SK-N-SH treated with all-trans-retinoic acid at 6 μM for 48 hours (cell line): ENCODE measurements around the gene POLR2E.

Experiments
- ATAC-seq: fragments of 200-7000 bp; cut with Tn5 transposase; 3 replicates; pipeline ENCODE4 v1.9.1; 2020; ENCODE audit warnings: mild to moderate bottlenecking, moderate library complexity
- ARNTL ChIP-seq: fragments of 450-650 bp; formaldehyde crosslinking; IDR thresholded peaks from 2 replicates; pipeline ENCODE4 v1.5.0; 2020; ENCODE audit warnings: low read depth, mild to moderate bottlenecking, moderate library complexity, borderline replicate concordance
- BACH2 ChIP-seq: fragments of 250-450 bp; sonication (Bioruptor Pico); IDR thresholded peaks from 2 replicates; pipeline ENCODE4 v1.9.0; 2021; ENCODE audit warnings: mild to moderate bottlenecking, borderline replicate concordance
- CREB5 ChIP-seq: fragments of 250-450 bp; sonication (Bioruptor Pico); IDR thresholded peaks from 2 replicates; pipeline ENCODE4 v1.5.1; 2020; ENCODE audit warnings: low read depth, mild to moderate bottlenecking, moderate library complexity
- CSDC2 ChIP-seq: fragments of 250-450 bp; sonication (Bioruptor Pico); IDR thresholded peaks from 2 replicates; pipeline ENCODE4 v1.5.0; 2020; ENCODE audit warnings: mild to moderate bottlenecking, moderate library complexity
- ESRRG ChIP-seq: fragments of 250-450 bp; sonication (Bioruptor Pico); IDR thresholded peaks from 2 replicates; pipeline ENCODE4 v1.6.1; 2021; ENCODE audit warnings: mild to moderate bottlenecking
- GLIS3 ChIP-seq: fragments of 250-450 bp; sonication (Bioruptor Pico); IDR thresholded peaks from 2 replicates; pipeline ENCODE4 v1.5.0; 2020; ENCODE audit warnings: mild to moderate bottlenecking, moderate library complexity
- ISL1 ChIP-seq: fragments of 250-450 bp; sonication (Bioruptor Pico); IDR thresholded peaks from 2 replicates; pipeline ENCODE4 v2.1.2; 2022; ENCODE audit warnings: mild to moderate bottlenecking, moderate library complexity
- OSR1 ChIP-seq: fragments of 250-450 bp; sonication (Bioruptor Pico); IDR thresholded peaks from 2 replicates; pipeline ENCODE4 v1.8.0; 2022; ENCODE audit warnings: moderate library complexity, mild to moderate bottlenecking, inconsistent platforms
- PATZ1 ChIP-seq: fragments of 250-450 bp; sonication (Bioruptor Pico); IDR thresholded peaks from 2 replicates; pipeline ENCODE4 v1.8.0; 2020; ENCODE audit warnings: mild to moderate bottlenecking, moderate library complexity, borderline replicate concordance
- POU6F1 ChIP-seq: fragments of 250-450 bp; sonication (Bioruptor Pico); IDR thresholded peaks from 2 replicates; pipeline ENCODE4 v1.8.0; 2021; ENCODE audit warnings: low read depth, mild to moderate bottlenecking, moderate library complexity, borderline replicate concordance
- PPARA ChIP-seq: fragments of 250-450 bp; sonication (Bioruptor Pico); IDR thresholded peaks from 2 replicates; pipeline ENCODE4 v1.5.0; 2020; ENCODE audit warnings: mild to moderate bottlenecking, borderline replicate concordance
- RARB ChIP-seq: fragments of 250-450 bp; sonication (Bioruptor Pico); IDR thresholded peaks from 2 replicates; pipeline ENCODE4 v1.8.0; 2021; ENCODE audit warnings: mild to moderate bottlenecking, moderate library complexity
- TCF4 ChIP-seq: fragments of 250-450 bp; sonication (Bioruptor Pico); IDR thresholded peaks from 2 replicates; pipeline ENCODE4 v1.8.0; 2021; ENCODE audit warnings: mild to moderate bottlenecking, moderate library complexity, borderline replicate concordance
- TOX ChIP-seq: fragments of 250-450 bp; sonication (Bioruptor Pico); IDR thresholded peaks from 2 replicates; pipeline ENCODE4 v1.8.0; 2021; ENCODE audit warnings: mild to moderate bottlenecking, moderate library complexity, borderline replicate concordance
- ZC3H10 ChIP-seq: fragments of 250-450 bp; sonication (Bioruptor Pico); IDR thresholded peaks from 2 replicates; pipeline ENCODE4 v1.5.1; 2021; ENCODE audit warnings: mild to moderate bottlenecking, moderate library complexity
- ZFP3 ChIP-seq: fragments of 250-450 bp; sonication (Bioruptor Pico); IDR thresholded peaks from 2 replicates; pipeline ENCODE4 v1.5.0; 2020; ENCODE audit warnings: mild to moderate bottlenecking, moderate library complexity
- ZFP30 ChIP-seq: fragments of 450-650 bp; formaldehyde crosslinking; IDR thresholded peaks from 2 replicates; pipeline ENCODE4 v1.5.0; 2022; ENCODE audit warnings: mild to moderate bottlenecking, moderate library complexity
- ZNF565 ChIP-seq: fragments of 450-650 bp; formaldehyde crosslinking; conservative IDR thresholded peaks from 2 replicates; pipeline ENCODE4 v1.5.0; 2020; ENCODE audit warnings: low read depth, mild to moderate bottlenecking, moderate library complexity
- ZNF70 ChIP-seq: fragments of 450-650 bp; formaldehyde crosslinking; IDR thresholded peaks from 2 replicates; pipeline ENCODE4 v1.5.0; 2020; ENCODE audit warnings: mild to moderate bottlenecking, moderate library complexity
- ZNF8 ChIP-seq: fragments of 450-650 bp; formaldehyde crosslinking; IDR thresholded peaks from 2 replicates; pipeline ENCODE4 v1.5.0; 2020; ENCODE audit warnings: mild to moderate bottlenecking, moderate library complexity
- TF ChIP-seq, protein P1 (sequence below): fragments of 250-450 bp; sonication (Bioruptor Pico); IDR thresholded peaks from 2 replicates; pipeline ENCODE4 v1.5.0; 2020; ENCODE audit warnings: mild to moderate bottlenecking, moderate library complexity

The POLR2E gene

DNA sequence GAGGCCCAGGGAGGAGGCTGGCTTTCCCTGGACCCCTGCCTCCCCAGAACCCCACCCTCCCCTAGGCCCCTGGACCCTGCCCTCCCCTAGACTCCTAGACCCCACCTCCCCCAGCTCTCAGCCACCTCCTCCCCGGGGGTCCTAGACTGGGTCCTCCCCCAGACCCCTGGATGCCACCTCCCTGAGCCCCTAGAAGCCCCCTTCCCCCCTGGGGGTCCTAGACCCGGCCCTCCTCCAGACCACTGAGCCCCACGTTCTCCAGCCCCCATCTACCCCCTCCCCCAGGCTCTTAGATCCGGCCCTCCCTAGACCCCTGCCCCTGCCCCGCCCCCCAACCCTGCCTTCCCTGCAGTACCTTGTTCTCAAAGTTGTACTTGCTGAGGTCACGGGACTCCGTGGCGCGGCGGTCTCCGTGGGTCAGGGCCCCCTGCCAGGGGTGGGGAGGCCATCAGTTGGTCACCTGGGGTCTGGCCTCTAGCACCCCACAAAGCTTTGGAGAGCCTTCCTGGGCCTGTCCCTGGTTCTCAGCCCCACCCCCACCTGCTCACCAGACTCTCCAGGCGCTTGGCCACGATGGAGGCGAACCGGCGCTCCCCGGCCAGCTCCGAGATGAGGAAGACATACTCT lies 16.6 kb upstream of the POLR2E start (continued):
- TF ChIP-seq BACH2 (no peak), TCF4 (CRISPR knock-in tag) (no peak), ARNTL (no peak), ZNF70 (CRISPR knock-in tag) (no peak)

DNA sequence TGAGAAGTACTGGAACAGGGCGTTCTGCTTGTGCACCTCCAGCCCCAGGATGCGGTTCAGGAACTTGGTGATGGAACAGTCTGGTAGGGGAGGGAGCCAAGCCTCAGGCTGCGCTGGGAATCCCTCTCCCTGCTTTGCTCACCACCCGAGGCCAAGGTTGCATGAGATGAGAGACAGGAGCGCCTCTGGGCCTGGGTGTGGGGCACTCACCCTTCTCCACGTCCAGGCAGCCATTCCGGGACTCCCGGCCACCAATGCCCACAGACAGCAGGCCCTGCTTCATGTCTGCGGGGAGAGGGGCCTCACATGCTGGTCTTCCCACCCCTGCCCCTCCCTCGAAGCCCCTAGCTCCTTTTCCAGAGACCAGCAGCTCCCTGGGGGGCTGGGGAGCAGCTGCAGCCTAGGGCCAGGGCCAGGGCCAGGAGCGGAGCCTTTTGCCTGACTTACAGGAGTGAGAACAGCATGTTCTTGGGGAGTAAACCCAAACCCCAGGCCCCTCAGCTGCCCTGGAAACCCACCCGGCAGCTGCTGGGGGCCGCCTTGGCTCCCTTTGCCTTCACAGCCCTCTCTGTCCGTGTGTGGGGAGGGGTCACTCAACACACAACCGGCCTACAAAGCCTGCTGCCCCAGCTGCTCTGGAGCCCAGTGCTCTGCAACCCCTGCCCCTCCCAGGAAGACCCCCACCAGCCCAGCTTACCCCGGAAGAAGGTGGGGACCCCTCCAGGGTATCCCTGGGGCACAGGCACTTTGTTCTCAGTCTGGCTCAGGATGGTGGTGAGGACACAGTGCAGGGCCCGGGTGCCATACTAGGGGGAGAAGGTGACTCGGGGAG lies 15.8 kb upstream of the POLR2E start:
- TF ChIP-seq CREB5, result no peak
- no peak for TF ChIP-seq CSDC2
- TF ChIP-seq TOX (CRISPR knock-in tag), result no peak
- TF ChIP-seq GLIS3, result no peak
- TF ChIP-seq ZNF8 (CRISPR knock-in tag), result no peak
- TF ChIP-seq ARNTL, result no peak
- no peak for TF ChIP-seq TCF4 (CRISPR knock-in tag)
- no peak for TF ChIP-seq PATZ1
- TF ChIP-seq ZC3H10, result no peak
- no peak for TF ChIP-seq RARB (CRISPR knock-in tag)
- TF ChIP-seq, protein P1, sequence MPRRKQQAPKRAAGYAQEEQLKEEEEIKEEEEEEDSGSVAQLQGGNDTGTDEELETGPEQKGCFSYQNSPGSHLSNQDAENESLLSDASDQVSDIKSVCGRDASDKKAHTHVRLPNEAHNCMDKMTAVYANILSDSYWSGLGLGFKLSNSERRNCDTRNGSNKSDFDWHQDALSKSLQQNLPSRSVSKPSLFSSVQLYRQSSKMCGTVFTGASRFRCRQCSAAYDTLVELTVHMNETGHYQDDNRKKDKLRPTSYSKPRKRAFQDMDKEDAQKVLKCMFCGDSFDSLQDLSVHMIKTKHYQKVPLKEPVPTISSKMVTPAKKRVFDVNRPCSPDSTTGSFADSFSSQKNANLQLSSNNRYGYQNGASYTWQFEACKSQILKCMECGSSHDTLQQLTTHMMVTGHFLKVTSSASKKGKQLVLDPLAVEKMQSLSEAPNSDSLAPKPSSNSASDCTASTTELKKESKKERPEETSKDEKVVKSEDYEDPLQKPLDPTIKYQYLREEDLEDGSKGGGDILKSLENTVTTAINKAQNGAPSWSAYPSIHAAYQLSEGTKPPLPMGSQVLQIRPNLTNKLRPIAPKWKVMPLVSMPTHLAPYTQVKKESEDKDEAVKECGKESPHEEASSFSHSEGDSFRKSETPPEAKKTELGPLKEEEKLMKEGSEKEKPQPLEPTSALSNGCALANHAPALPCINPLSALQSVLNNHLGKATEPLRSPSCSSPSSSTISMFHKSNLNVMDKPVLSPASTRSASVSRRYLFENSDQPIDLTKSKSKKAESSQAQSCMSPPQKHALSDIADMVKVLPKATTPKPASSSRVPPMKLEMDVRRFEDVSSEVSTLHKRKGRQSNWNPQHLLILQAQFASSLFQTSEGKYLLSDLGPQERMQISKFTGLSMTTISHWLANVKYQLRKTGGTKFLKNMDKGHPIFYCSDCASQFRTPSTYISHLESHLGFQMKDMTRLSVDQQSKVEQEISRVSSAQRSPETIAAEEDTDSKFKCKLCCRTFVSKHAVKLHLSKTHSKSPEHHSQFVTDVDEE (CRISPR knock-in tag), result no peak
- no peak for TF ChIP-seq ZNF565 (CRISPR knock-in tag)
- no peak for TF ChIP-seq PPARA (CRISPR knock-in tag)
- no peak for TF ChIP-seq ZNF70 (CRISPR knock-in tag)
- no peak for TF ChIP-seq POU6F1 (CRISPR knock-in tag)
- no peak for TF ChIP-seq ZFP3 (CRISPR knock-in tag)
- no peak for TF ChIP-seq ZFP30 (CRISPR knock-in tag)
- TF ChIP-seq ESRRG (CRISPR knock-in tag), result no peak
- no peak for TF ChIP-seq BACH2
- TF ChIP-seq, all 23 proteins: peak for 0
- ATAC-seq, result no peak

DNA sequence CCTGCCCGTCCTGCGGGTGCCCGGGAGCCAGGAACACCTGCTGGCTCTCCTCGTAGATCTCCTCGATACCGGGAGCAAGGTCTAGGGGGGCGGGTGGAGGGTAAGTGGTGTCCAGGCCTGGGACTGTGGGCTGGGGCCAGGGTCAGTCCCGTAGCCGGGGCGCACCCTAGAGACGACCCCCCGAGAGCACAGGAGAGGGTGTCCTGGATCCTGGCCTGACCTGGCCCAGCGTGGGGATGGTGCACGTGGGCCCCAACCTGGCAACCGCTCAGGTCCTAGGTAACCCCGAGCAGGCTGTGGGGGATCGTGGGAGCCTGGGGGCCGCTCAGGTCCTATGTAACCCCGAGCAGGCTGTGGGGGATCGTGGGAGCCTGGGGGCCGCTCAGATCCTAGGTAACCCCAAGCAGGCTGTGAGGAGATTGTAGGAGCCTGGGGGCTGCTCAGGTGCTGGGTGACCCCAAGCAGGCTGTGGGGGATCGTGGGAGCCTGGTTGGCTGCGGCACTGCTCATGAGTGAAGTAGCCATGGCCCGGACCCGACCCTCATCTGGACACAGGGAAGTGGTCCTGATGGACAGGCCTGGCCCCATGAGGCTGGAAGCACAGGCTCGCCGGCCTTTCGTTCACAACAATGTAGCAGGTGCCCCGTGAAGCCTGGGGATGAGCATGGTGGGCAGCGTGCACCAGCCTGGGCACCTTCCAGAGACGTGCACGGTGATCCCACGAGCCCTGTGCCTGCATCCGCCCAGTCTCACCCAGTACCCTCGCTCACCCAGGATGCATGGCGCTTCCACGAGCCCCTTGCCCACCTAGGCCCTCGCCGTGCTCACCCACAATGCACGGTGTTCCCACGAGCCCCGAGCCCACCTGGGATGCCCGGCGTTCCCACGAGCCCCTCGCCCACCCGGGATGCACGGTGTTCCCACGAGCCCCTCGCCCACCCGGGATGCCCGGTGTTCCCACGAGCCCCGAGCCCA lies 14.8 kb upstream of the POLR2E start:
- ATAC-seq, result no peak
- TF ChIP-seq ZNF565 (CRISPR knock-in tag) (no peak), RARB (CRISPR knock-in tag) (no peak), PPARA (CRISPR knock-in tag) (no peak), OSR1 (no peak), ISL1 (CRISPR knock-in tag) (no peak), TOX (CRISPR knock-in tag) (no peak), ZC3H10 (no peak), ARNTL (no peak), ESRRG (CRISPR knock-in tag) (no peak), CSDC2 (no peak), CREB5 (no peak), POU6F1 (CRISPR knock-in tag) (no peak), ZFP30 (CRISPR knock-in tag) (no peak), ZFP3 (CRISPR knock-in tag) (no peak), ZNF8 (CRISPR knock-in tag) (no peak)
